ENCODE measurements around the gene PXMP4. TPM values are rescaled to one million over a fixed set of nuclear protein-coding genes. Genes with fewer than 3 reads are reported as not detected.

The PXMP4 gene
- total RNA-seq, 1 donor from 2014 or later = 6.6 TPM

- no peak for TF ChIP-seq POLR2A (IDR thresholded peaks at IDR 0.05)
- Histone ChIP-seq H3K36me3 (peaks cover 0 to 13% of the 10 kb centered on the region in 2 donors), H3K4me1 (no peaks in the 10 kb centered on the region), H3K9me3 (no peaks in the 10 kb centered on the region), H3K27ac (no peak overlapping the region), H3K4me3 (no peak overlapping the region), H3K27me3 (no peaks in the 10 kb centered on the region)
- intact Hi-C loops (cut with DNase I) = no loop called here
- no peak for DNase-seq (ENCODE audit: extremely low spot score in 2 of 2)
Observed at GRCh38 chr20:33751775-33752174, 31.7 kb upstream of the PXMP4 start.

GRCh38 chr20:33746325-33746998, 26.4 kb upstream of the PXMP4 start:
- TF ChIP-seq, protein P1, sequence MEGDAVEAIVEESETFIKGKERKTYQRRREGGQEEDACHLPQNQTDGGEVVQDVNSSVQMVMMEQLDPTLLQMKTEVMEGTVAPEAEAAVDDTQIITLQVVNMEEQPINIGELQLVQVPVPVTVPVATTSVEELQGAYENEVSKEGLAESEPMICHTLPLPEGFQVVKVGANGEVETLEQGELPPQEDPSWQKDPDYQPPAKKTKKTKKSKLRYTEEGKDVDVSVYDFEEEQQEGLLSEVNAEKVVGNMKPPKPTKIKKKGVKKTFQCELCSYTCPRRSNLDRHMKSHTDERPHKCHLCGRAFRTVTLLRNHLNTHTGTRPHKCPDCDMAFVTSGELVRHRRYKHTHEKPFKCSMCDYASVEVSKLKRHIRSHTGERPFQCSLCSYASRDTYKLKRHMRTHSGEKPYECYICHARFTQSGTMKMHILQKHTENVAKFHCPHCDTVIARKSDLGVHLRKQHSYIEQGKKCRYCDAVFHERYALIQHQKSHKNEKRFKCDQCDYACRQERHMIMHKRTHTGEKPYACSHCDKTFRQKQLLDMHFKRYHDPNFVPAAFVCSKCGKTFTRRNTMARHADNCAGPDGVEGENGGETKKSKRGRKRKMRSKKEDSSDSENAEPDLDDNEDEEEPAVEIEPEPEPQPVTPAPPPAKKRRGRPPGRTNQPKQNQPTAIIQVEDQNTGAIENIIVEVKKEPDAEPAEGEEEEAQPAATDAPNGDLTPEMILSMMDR (IDR thresholded peaks at IDR 0.05) = no peak
- TF ChIP-seq POLR2AphosphoS5 (IDR thresholded peaks at IDR 0.05; ENCODE audit: insufficient read depth in 1 of 2, low read depth in 1 of 2) (no peak), POLR2A (IDR thresholded peaks at IDR 0.05) (no peak)
- H3K36me3 ChIP-seq = no peaks in the 10 kb centered on the region

DNA sequence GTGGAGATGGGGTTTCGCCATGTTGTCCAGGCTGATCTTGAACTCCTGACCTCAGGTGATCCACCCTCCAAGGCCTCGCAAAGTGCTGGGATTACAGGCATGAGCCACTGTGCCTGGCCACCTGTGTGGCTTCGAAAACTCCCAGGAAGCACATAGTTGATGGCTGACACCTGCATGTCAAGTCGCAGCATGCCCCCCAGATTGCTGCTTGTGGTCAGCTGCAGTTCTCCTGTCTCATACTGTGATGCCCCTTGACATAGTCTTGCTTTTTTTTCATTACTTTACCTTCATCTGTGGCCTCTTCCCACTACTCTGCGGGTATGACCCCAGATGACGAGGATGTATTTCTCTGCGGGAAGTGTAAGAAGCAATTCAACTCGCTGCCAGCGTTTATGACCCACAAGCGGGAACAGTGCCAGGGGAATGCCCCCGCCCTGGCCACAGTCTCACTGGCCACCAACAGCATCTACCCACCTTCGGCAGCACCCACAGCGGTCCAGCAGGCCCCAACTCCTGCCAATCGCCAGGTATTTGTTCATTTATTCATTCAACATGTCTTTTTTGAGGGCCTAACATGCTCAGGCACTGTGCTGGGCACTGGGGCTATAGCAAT, 24.8 kb upstream of the PXMP4 start:
- Histone ChIP-seq H3K36me3 (no peaks in the 10 kb centered on the region), H3K4me3 (no peak overlapping the region), H3K27ac (no peak overlapping the region), H3K9me3 (no peaks in the 10 kb centered on the region), H3K27me3 (no peaks in the 10 kb centered on the region), H3K4me1 (no peaks in the 10 kb centered on the region)
- TF ChIP-seq POLR2A (IDR thresholded peaks at IDR 0.05) = no peak
- TF ChIP-seq, protein P1 (IDR thresholded peaks at IDR 0.05) = no peak
- TF ChIP-seq POLR2AphosphoS5 (IDR thresholded peaks at IDR 0.05; ENCODE audit: insufficient read depth in 1 of 2, low read depth in 1 of 2) = no peak
- no peak for DNase-seq (ENCODE audit: extremely low spot score in 2 of 2)
- intact Hi-C loops (cut with DNase I) = no loop called here

More at GRCh38 chr20:33746325-33746998, 26.4 kb upstream of the PXMP4 start:
- Histone ChIP-seq H3K9me3 (no peaks in the 10 kb centered on the region), H3K4me3 (no peak overlapping the region), H3K27ac (no peak overlapping the region), H3K4me1 (no peaks in the 10 kb centered on the region), H3K27me3 (no peaks in the 10 kb centered on the region)
- DNase-seq (ENCODE audit: extremely low spot score in 2 of 2) = no peak
- intact Hi-C loops (cut with DNase I) = no loop called here

DNA sequence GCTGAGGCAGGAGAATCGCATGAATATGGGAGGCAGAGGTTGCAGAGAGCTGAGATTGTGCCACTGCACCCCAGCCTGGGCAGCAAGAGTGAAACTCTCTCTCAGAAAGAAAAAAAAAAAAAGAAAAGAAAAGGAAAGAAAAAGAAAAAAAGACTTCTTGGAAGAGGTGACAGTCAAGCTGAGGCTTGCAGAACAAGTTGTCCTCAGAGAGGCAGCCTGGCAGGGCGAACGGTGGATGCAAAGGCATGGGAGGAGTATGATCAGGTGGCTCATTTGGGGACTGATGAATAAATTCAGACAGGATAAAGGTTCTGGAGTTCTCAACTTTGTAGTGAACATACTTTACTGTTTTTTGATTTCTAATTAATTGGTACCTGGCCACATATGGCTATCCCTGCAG, 24.1 kb upstream of the PXMP4 start:
- Histone ChIP-seq H3K4me1 (no peaks in the 10 kb centered on the region), H3K27ac (no peak overlapping the region)
- TF ChIP-seq, protein P1 (IDR thresholded peaks at IDR 0.05) = no peak
- TF ChIP-seq POLR2A (IDR thresholded peaks at IDR 0.05) = no peak
- no peak for TF ChIP-seq POLR2AphosphoS5 (IDR thresholded peaks at IDR 0.05; ENCODE audit: insufficient read depth in 1 of 2, low read depth in 1 of 2)

GRCh38 chr20:33740189-33740588, 20.1 kb upstream of the PXMP4 start:
- TF ChIP-seq POLR2A (IDR thresholded peaks at IDR 0.05) = no peak
- TF ChIP-seq, protein P1 (IDR thresholded peaks at IDR 0.05) = no peak
- TF ChIP-seq POLR2AphosphoS5 (IDR thresholded peaks at IDR 0.05; ENCODE audit: insufficient read depth in 1 of 2, low read depth in 1 of 2) = no peak
- Histone ChIP-seq H3K27ac (no peak overlapping the region), H3K4me3 (no peak overlapping the region), H3K4me1 (no peaks in the 10 kb centered on the region), H3K27me3 (no peaks in the 10 kb centered on the region), H3K36me3 (no peaks in the 10 kb centered on the region), H3K9me3 (peaks cover 11% of the 10 kb centered on the region)
- intact Hi-C loops (cut with DNase I) = no loop called here
- DNase-seq (ENCODE audit: extremely low spot score in 2 of 2) = no peak

More for the DNA sequence above, 24.1 kb upstream of the PXMP4 start:
- H3K9me3 ChIP-seq = no peaks in the 10 kb centered on the region
- no peak overlapping the region for H3K4me3 ChIP-seq
- no peaks in the 10 kb centered on the region for H3K36me3 ChIP-seq
- DNase-seq (ENCODE audit: extremely low spot score in 2 of 2) = no peak
- H3K27me3 ChIP-seq = no peaks in the 10 kb centered on the region
- intact Hi-C loops (cut with DNase I) = no loop called here

All from vagina (tissue), 2 donors.